ENCODE measurements around the gene BEGAIN. TPM values are rescaled to one million over a fixed set of nuclear protein-coding genes. Genes with fewer than 3 reads are reported as not detected.
A peak's percentile ranks its signal among the peaks of the same experiment; 100 is the strongest.

BEGAIN gene
- total and polyA plus RNA-seq, 2 of the 8 experiments (the other 6 are each of a cell fraction or from before 2014, with no cell fraction given) = 2.9 to 3.0 TPM

GRCh38 chr14:100618318-100618693 lies 31.1 kb upstream of the BEGAIN start:
- DNase-seq (ENCODE audit: low read depth in 1 of 2, low spot score in 2 of 2) = no peak
- H3K4me2 ChIP-seq (ENCODE audit: insufficient read depth in 1 of 2, low read depth in 2 of 2, low read length in 2 of 2) = no peak overlapping the region
- TF ChIP-seq GTF2F1 (IDR thresholded peaks at IDR 0.05; ENCODE audit: borderline replicate concordance, low read depth, low read length) (no peak), TBP (IDR thresholded peaks at IDR 0.05; ENCODE audit: low read depth, low read length) (no peak), SIX5 (IDR thresholded peaks at IDR 0.05; ENCODE audit: low read depth, low read length) (no peak), FOSL1 (IDR thresholded peaks at IDR 0.05; ENCODE audit: insufficient read depth, low read depth, low read length) (no peak), KDM1A (IDR thresholded peaks at IDR 0.05; ENCODE audit: borderline replicate concordance, low read length) (no peak), CBX5 (IDR thresholded peaks at IDR 0.05; ENCODE audit: low read depth, low read length) (no peak), YY1 (IDR thresholded peaks at IDR 0.05; ENCODE audit: low read depth, low read length) (no peak), CEBPB (IDR thresholded peaks at IDR 0.05; ENCODE audit: low read depth, low read length) (no peak), PHF8 (conservative IDR thresholded peaks at IDR 0.05; ENCODE audit: low read depth, low read length) (no peak), RBBP5 (IDR thresholded peaks at IDR 0.05; ENCODE audit: borderline replicate concordance, low read depth, low read length) (no peak)
- TF ChIP-seq, protein P1, sequence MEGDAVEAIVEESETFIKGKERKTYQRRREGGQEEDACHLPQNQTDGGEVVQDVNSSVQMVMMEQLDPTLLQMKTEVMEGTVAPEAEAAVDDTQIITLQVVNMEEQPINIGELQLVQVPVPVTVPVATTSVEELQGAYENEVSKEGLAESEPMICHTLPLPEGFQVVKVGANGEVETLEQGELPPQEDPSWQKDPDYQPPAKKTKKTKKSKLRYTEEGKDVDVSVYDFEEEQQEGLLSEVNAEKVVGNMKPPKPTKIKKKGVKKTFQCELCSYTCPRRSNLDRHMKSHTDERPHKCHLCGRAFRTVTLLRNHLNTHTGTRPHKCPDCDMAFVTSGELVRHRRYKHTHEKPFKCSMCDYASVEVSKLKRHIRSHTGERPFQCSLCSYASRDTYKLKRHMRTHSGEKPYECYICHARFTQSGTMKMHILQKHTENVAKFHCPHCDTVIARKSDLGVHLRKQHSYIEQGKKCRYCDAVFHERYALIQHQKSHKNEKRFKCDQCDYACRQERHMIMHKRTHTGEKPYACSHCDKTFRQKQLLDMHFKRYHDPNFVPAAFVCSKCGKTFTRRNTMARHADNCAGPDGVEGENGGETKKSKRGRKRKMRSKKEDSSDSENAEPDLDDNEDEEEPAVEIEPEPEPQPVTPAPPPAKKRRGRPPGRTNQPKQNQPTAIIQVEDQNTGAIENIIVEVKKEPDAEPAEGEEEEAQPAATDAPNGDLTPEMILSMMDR (IDR thresholded peaks at IDR 0.05; ENCODE audit: control extremely low read depth in 1 of 3, insufficient read depth in 1 of 3, low read depth in 1 of 3, low read length in 3 of 3) = no peak

More at GRCh38 chr14:100618318-100618693, 31.1 kb upstream of the BEGAIN start:
- Histone ChIP-seq H3K79me1 (ENCODE audit: low read depth, low read length) (no peaks in the 10 kb centered on the region), H3K14ac (ENCODE audit: insufficient read length) (no peak overlapping the region), H3K23ac (ENCODE audit: insufficient read length) (no peak overlapping the region), H3K4ac (replicated peaks; ENCODE audit: insufficient read length, low read depth, low read length) (no peak overlapping the region), H3K4me3 (ENCODE audit: extremely low read depth in 1 of 4, insufficient read depth in 2 of 4, low read depth in 3 of 4, low read length in 4 of 4) (no peak overlapping the region), H3K18ac (ENCODE audit: extremely low read depth, low read length) (peak overlapping the region; percentile 32; the same call in 1 of the 2 replicates), H2BK120ac (replicated peaks; ENCODE audit: low read depth, low read length) (no peak overlapping the region), H3K4me1 (replicated peaks in 1 of 4; ENCODE audit: control insufficient read depth in 3 of 4, insufficient read depth in 4 of 4, low read length in 3 of 4) (no peaks in the 10 kb centered on the region; a peak in 1 of 7 replicates), H4K5ac (ENCODE audit: insufficient read length, low read depth, low read length) (no peak overlapping the region), H3K36me3 (ENCODE audit: control insufficient read depth in 2 of 4, insufficient read depth in 4 of 4, low read length in 3 of 4) (no peaks in the 10 kb centered on the region), H3K27me3 (replicated peaks in 1 of 4; ENCODE audit: control insufficient read depth in 3 of 4, extremely low read depth in 1 of 4, insufficient read depth in 3 of 4, low read length in 3 of 4) (peaks cover 0 to 6% (median 0%) of the 10 kb centered on the region in 4 experiments; a peak in 2 of 7 replicates), H3K56ac (replicated peaks; ENCODE audit: insufficient read length, low read depth, low read length) (no peak overlapping the region), H3K9me3 (ENCODE audit: insufficient read depth in 2 of 2, low read depth in 1 of 2, low read length in 1 of 2) (no peaks in the 10 kb centered on the region), H2AFZ (ENCODE audit: low read length) (no peak overlapping the region), H3K9ac (replicated peaks in 1 of 4; ENCODE audit: extremely low read depth in 1 of 4, low read depth in 3 of 4, low read length in 3 of 4) (no peak overlapping the region), H2BK15ac (ENCODE audit: low read length) (no peak overlapping the region), H4K91ac (replicated peaks; ENCODE audit: insufficient read length, low read length) (no peak overlapping the region), H3K23me2 (ENCODE audit: low read depth, low read length) (peaks cover 2% of the 10 kb centered on the region; the same call in 1 of the 2 replicates), H4K20me1 (replicated peaks in 1 of 2; ENCODE audit: control insufficient read depth in 1 of 2, insufficient read depth in 2 of 2, low read length in 2 of 2) (no peaks in the 10 kb centered on the region), H2BK12ac (ENCODE audit: low read depth, low read length) (no peak overlapping the region), H3K27ac (ENCODE audit: low read depth, low read length) (no peak overlapping the region), H2AK5ac (ENCODE audit: low read depth, low read length) (no peak overlapping the region), H2BK5ac (ENCODE audit: low read depth, low read length) (no peak overlapping the region), H2BK20ac (ENCODE audit: low read length) (no peak overlapping the region), H4K8ac (ENCODE audit: extremely low read depth, insufficient read depth, low read length) (no peak overlapping the region), H3K79me2 (ENCODE audit: control insufficient read depth in 1 of 2, insufficient read depth in 2 of 2, low read length in 2 of 2) (no peaks in the 10 kb centered on the region)
- 71% methylated on average over 7 of the region's 9 CpGs; no CpG with 5 or more reads in 1 of the 2 experiments for WGBS, 2 experiments (ENCODE audit: extremely low coverage in 1 of 2, insufficient coverage in 1 of 2, insufficient read length in 1 of 2, insufficient replicate concordance in 2 of 2, low coverage in 1 of 2, low lambda C conversion rate in 2 of 2, missing lambda C conversion rate in 1 of 2)
- ChIA-PET POLR2A (ENCODE audit: partially characterized antibody) (interaction anchor here (1.4 to 2.1 kb wide), 2 partner anchors 12 to 26 kb away, joined by 3 to 5 read pairs; no protein-coding TSS in a partner anchor), CTCF (ENCODE audit: partially characterized antibody) (interaction anchor here (0.6 to 4.0 kb wide), 6 partner anchors 16 to 850 kb away, joined by 3 to 24 read pairs (median 4); no protein-coding TSS in a partner anchor)
- no peak for FAIRE-seq

Data from H1 (cell line).